Activated CD8-positive, alpha-beta memory T cell treated with anti-CD3 and anti-CD28 coated beads for 36 hours (primary cell): ENCODE data around the gene PDIA4. TPM values are rescaled to one million over a fixed set of nuclear protein-coding genes. Genes with fewer than 3 reads are reported as not detected.
"Not testable (repeated sequence)": the region's sequence is repeated elsewhere in the genome, so short reads cannot be mapped to it uniquely, and the experiment has no call there.

Source experiments
- CTCF ChIA-PET: fragments of 350-600 bp; sonication (Branson Sonifier 250); formaldehyde crosslinking; loops from one replicate; lab custom pipeline; 2021; ENCODE audit warnings: antibody characterized with exemption; lab: Charles Lee
- POLR2A ChIA-PET: fragments of 350-600 bp; sonication (Branson Sonifier 250); formaldehyde crosslinking; loops from one replicate; lab custom pipeline; 2021; ENCODE audit warnings: antibody characterized with exemption; lab: Charles Lee
- total RNA-seq, 2 experiments: library from RNA; stranded (reverse); gene quantifications; one replicate each; pipeline ENCODE4 v1.2.3, GENCODE V29; 2021

Gene PDIA4
- total RNA-seq, 2 experiments from 2014 or later, result 97.8 to 99.4 TPM

- ChIA-PET CTCF (interaction anchor here (0.9 to 1.9 kb wide), 6 partner anchors 8 to 106 kb away, joined by 3 to 7 read pairs (median 4); no protein-coding TSS in a partner anchor), POLR2A (interaction anchor here (0.6 to 1.6 kb wide), 5 partner anchors 13 to 634 kb away, joined by 3 to 7 read pairs (median 4); partner anchors contain the start of gene PDIA4)
Measured at GRCh38 chr7:148987010-148987750, 41.1 kb downstream of the PDIA4 start.

- ChIA-PET POLR2A (interaction anchor here (1.0 kb wide), 1 partner anchor 13 kb away, joined by 3 read pairs; no protein-coding TSS in a partner anchor), CTCF (interaction anchor here (1.7 to 1.9 kb wide), 2 partner anchors 19 to 79 kb away, joined by 7 read pairs; no protein-coding TSS in a partner anchor)
Measured at GRCh38 chr7:148986742-148987009, 41.6 kb downstream of the PDIA4 start.

GRCh38 chr7:148983200-148984146 is 44.8 kb downstream of the PDIA4 start:
- ChIA-PET CTCF (interaction anchor here (0.6 to 2.1 kb wide), 6 partner anchors 11 to 296 kb away, joined by 3 to 10 read pairs (median 3); no protein-coding TSS in a partner anchor), POLR2A (interaction anchor here (0.6 kb wide), 1 partner anchor 20 kb away, joined by 4 read pairs; no protein-coding TSS in a partner anchor)

GRCh38 chr7:148982654-148983199 is 45.6 kb downstream of the PDIA4 start:
- ChIA-PET POLR2A (interaction anchor here (0.6 kb wide), 1 partner anchor 19 kb away, joined by 4 read pairs; no protein-coding TSS in a partner anchor), CTCF (interaction anchor here (0.6 to 2.1 kb wide), 6 partner anchors 10 to 296 kb away, joined by 3 to 10 read pairs (median 4); no protein-coding TSS in a partner anchor)

- CTCF ChIA-PET, result no interaction called here
- POLR2A ChIA-PET, result no interaction called here
Measured at GRCh38 chr7:148979827-148980226, 48.5 kb downstream of the PDIA4 start.

- CTCF ChIA-PET, result interaction anchor here (1.2 to 1.4 kb wide), 2 partner anchors 8 to 12 kb away, joined by 3 read pairs; no protein-coding TSS in a partner anchor
- POLR2A ChIA-PET, result not testable (repeated sequence)
Measured at GRCh38 chr7:148979072-148979471, 49.2 kb downstream of the PDIA4 start.

GRCh38 chr7:148978091-148978490 is 50.2 kb downstream of the PDIA4 start:
- ChIA-PET POLR2A (no interaction called here), CTCF (interaction anchor here (1.4 kb wide), 1 partner anchor 9 kb away, joined by 3 read pairs; no protein-coding TSS in a partner anchor)

- ChIA-PET CTCF (interaction anchor here (1.2 kb wide), 1 partner anchor 30 kb away, joined by 3 read pairs; no protein-coding TSS in a partner anchor), POLR2A (no interaction called here)
Measured at GRCh38 chr7:148975896-148976295, 52.4 kb downstream of the PDIA4 start.

- POLR2A ChIA-PET, result no interaction called here
- CTCF ChIA-PET, result no interaction called here
Measured at GRCh38 chr7:148973256-148973655, 55.0 kb downstream of the PDIA4 start.

GRCh38 chr7:148972375-148972774 is 55.9 kb downstream of the PDIA4 start:
- ChIA-PET POLR2A (no interaction called here), CTCF (interaction anchor here (1.1 kb wide), 1 partner anchor 10 kb away, joined by 3 read pairs; no protein-coding TSS in a partner anchor)

- ChIA-PET POLR2A (no interaction called here), CTCF (interaction anchor here (0.6 to 1.6 kb wide), 3 partner anchors 132 to 198 kb away, joined by 3 read pairs; no protein-coding TSS in a partner anchor)
Measured at GRCh38 chr7:148967602-148968001, 60.7 kb downstream of the PDIA4 start.

GRCh38 chr7:148967032-148967372 is 61.3 kb downstream of the PDIA4 start:
- CTCF ChIA-PET, result interaction anchor here (0.6 to 1.6 kb wide), 18 partner anchors 12 to 462 kb away, joined by 3 to 6 read pairs (median 3); no protein-coding TSS in a partner anchor
- POLR2A ChIA-PET, result no interaction called here

GRCh38 chr7:148964483-148965267 is 63.6 kb downstream of the PDIA4 start:
- CTCF ChIA-PET, result interaction anchor here (1.0 to 1.1 kb wide), 2 partner anchors 18 to 113 kb away, joined by 3 to 4 read pairs; no protein-coding TSS in a partner anchor
- POLR2A ChIA-PET, result no interaction called here

GRCh38 chr7:148963583-148964482 is 64.5 kb downstream of the PDIA4 start:
- CTCF ChIA-PET, result interaction anchor here (0.6 to 1.8 kb wide), 16 partner anchors 9 to 574 kb away, joined by 3 to 7 read pairs (median 3); no protein-coding TSS in a partner anchor
- POLR2A ChIA-PET, result interaction anchor here (0.7 to 0.8 kb wide), 2 partner anchors 19 to 80 kb away, joined by 4 to 5 read pairs; no protein-coding TSS in a partner anchor

- CTCF ChIA-PET, result interaction anchor here (0.6 to 1.8 kb wide), 19 partner anchors 8 to 573 kb away, joined by 3 to 7 read pairs (median 3); no protein-coding TSS in a partner anchor
- POLR2A ChIA-PET, result interaction anchor here (0.8 kb wide), 1 partner anchor 80 kb away, joined by 5 read pairs; no protein-coding TSS in a partner anchor
Measured at GRCh38 chr7:148962823-148963582, 65.3 kb downstream of the PDIA4 start.

- ChIA-PET POLR2A (no interaction called here), CTCF (interaction anchor here (0.6 to 1.8 kb wide), 11 partner anchors 16 to 387 kb away, joined by 3 to 7 read pairs (median 4); no protein-coding TSS in a partner anchor)
Measured at GRCh38 chr7:148962440-148962822, 65.9 kb downstream of the PDIA4 start.
